ENCODE data around the gene HBD.

- TF ChIP-seq CTBP1 (IDR thresholded peaks at IDR 0.05; ENCODE audit: borderline replicate concordance) (no peak), TARDBP (IDR thresholded peaks at IDR 0.05) (no peak), FOXA1 (IDR thresholded peaks at IDR 0.05) (no peak), SP1 (IDR thresholded peaks at IDR 0.05) (no peak), FOXK2 (IDR thresholded peaks at IDR 0.05) (no peak), ARNT (IDR thresholded peaks at IDR 0.05) (no peak), PKNOX1 (IDR thresholded peaks at IDR 0.05) (no peak), FOXM1 (IDR thresholded peaks at IDR 0.05; ENCODE audit: borderline replicate concordance) (no peak), BHLHE40 (IDR thresholded peaks at IDR 0.05; ENCODE audit: borderline replicate concordance) (no peak), LEF1 (IDR thresholded peaks at IDR 0.05; ENCODE audit: borderline replicate concordance) (no peak), ZNF384 (IDR thresholded peaks at IDR 0.05) (no peak)
Measured at GRCh38 chr11:5279471-5280090, 45.3 kb upstream of the HBD start.
